ENCODE measurements around the gene NINJ2. TPM values are rescaled to one million over a fixed set of nuclear protein-coding genes. Genes with fewer than 3 reads are reported as not detected.
"Not testable (repeated sequence)": the region's sequence is repeated elsewhere in the genome, so short reads cannot be mapped to it uniquely, and the experiment has no call there.

The NINJ2 gene
- 10 to 100 TPM in 2 of 4 donors, 1 to 10 TPM in 2; 7.6 to 20.9 (median 12.6) TPM for total RNA-seq

DNA sequence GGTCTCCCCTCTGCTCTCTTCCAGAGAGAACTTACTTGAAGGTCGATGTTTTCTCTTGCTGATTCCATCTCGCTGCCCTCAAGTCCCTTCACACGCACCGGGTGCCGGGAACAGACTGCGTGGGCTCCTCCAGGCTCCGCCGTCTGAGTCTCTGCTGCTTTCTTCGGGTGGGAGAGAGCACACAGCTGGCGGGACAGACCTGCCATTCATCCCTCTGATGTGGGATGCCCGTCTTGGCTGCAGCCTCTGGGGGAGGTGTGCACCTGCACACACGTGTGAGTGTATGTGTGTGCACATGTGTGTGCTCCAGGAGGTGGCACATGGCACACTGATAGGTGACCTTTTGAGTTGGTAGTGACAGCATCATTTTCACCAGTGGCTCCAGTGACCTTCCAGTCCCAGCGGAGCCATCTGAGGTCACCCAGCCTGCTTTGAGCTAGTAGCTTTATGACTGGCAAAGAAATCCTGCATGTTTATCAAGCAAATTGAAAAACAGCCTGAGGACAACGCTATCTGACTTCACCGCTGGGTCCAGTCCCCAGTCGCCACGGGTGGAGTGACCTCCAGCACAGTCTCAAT is at the start of gene NINJ2:
NINJ2 (minus strand) TSS at position 153 of the 579 bp plus-strand sequence; CDS start at position 68, 85 bp downstream.
- Histone ChIP-seq H3K36me3 (no peaks in the 10 kb centered on the region), H3K9me3 (no peaks in the 10 kb centered on the region), H3K4me3 (peak within 1 kb of the TSS; percentile 8), H3K27me3 (no peaks in the 10 kb centered on the region), H3K27ac (peak within 1 kb of the TSS; percentile 7), H3K4me1 (peaks cover 22% of the 10 kb centered on the region)
- 46% methylated on average over 17 of the region's 17 CpGs for whole genome bisulfite sequencing
- DNase-seq (ENCODE audit: low spot score in 2 of 2): no peak
- TF ChIP-seq POLR2AphosphoS5 (IDR thresholded peaks at IDR 0.05): no peak
- TF ChIP-seq POLR2A (IDR thresholded peaks at IDR 0.05): no peak
- no peak for TF ChIP-seq CTCF (IDR thresholded peaks at IDR 0.05)
- no peak for TF ChIP-seq EP300 (IDR thresholded peaks at IDR 0.05)

GRCh38 chr12:712172-712863 is 49.1 kb upstream of the NINJ2 start:
- 54% methylated on average over 8 of the region's 8 CpGs for WGBS
- H3K27me3 ChIP-seq: no peaks in the 10 kb centered on the region
- H3K9me3 ChIP-seq: no peaks in the 10 kb centered on the region
- peaks cover 6% of the 10 kb centered on the region for H3K4me1 ChIP-seq
- no peak for DNase-seq (ENCODE audit: low spot score in 2 of 2)
- TF ChIP-seq CTCF (IDR thresholded peaks at IDR 0.05): no peak
- TF ChIP-seq POLR2A (IDR thresholded peaks at IDR 0.05): no peak
- no peak for TF ChIP-seq POLR2AphosphoS5 (IDR thresholded peaks at IDR 0.05)
- no peak for TF ChIP-seq EP300 (IDR thresholded peaks at IDR 0.05)
- H3K27ac ChIP-seq: no peak overlapping the region
- H3K36me3 ChIP-seq: no peaks in the 10 kb centered on the region
- H3K4me3 ChIP-seq: no peak overlapping the region

GRCh38 chr12:709455-710020 is 46.3 kb upstream of the NINJ2 start:
- Histone ChIP-seq H3K4me3 (no peak overlapping the region), H3K4me1 (peaks cover 6% of the 10 kb centered on the region), H3K36me3 (no peaks in the 10 kb centered on the region), H3K27ac (no peak overlapping the region), H3K9me3 (no peaks in the 10 kb centered on the region), H3K27me3 (no peaks in the 10 kb centered on the region)
- no peak for TF ChIP-seq CTCF (IDR thresholded peaks at IDR 0.05)
- no peak for TF ChIP-seq EP300 (IDR thresholded peaks at IDR 0.05)
- no peak for TF ChIP-seq POLR2A (IDR thresholded peaks at IDR 0.05)
- no peak for TF ChIP-seq POLR2AphosphoS5 (IDR thresholded peaks at IDR 0.05)
- DNase-seq (ENCODE audit: low spot score in 2 of 2): no peak
- 88% methylated on average over 7 of the region's 7 CpGs for WGBS

DNA sequence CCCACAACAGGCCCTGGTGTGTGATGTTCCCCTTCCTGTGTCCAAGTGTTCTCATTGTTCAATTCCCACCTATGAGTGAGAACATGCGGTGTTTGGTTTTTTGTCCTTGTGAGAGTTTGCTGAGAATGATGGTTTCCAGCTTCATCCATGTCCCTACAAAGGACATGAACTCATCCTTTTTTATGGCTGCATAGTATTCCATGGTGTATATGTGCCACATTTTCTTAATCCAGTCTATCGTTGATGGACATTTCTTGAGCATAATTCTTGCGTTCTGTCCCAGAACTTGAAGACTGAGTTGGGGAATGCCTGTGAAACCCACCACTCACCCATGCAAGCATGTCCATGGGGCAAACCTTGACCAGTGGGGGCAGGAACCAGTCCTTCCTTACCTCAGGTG is 44.8 kb upstream of the NINJ2 start:
- H3K9me3 ChIP-seq; H3K4me1 ChIP-seq; H3K27ac ChIP-seq; H3K4me3 ChIP-seq; DNase-seq (ENCODE audit: low spot score in 2 of 2); H3K36me3 ChIP-seq; H3K27me3 ChIP-seq: not testable (repeated sequence)
- 77% methylated on average over 2 of the region's 3 CpGs for WGBS

DNA sequence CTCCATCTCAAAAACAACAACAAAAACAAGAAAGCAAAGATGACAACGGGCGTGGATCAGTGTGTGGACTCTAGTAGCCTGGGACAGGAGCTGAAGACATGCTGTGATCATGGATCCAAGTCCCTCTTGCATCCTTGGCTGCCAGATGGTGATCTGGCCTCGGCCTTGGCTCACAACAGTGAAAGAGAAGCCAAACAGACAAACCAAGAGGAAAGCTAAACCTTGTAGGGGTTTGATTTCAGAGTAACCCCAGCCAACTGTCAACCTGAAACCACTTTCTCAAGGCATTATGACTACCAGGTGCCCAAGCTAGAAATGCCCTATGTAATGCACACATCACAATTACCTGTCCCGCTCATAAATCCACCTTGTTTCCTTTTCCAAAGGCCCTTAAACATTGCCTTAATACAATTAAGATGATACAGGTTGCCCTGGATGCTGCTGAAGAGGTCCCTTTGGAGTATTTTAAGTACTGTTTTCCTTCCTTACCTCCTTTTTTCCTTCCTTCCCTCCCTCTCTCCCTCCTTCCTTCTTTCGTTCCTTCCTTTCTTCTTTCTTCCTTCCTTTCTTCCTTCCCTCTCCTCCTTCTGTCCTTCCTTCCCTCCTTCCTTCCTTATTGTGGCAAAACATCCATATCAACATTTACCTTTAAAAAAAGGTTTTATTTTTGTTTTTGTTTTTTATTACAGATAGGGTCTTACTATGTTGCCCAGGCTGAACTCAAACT is 41.4 kb upstream of the NINJ2 start:
- no peaks in the 10 kb centered on the region for H3K27me3 ChIP-seq
- H3K36me3 ChIP-seq: no peaks in the 10 kb centered on the region
- H3K4me1 ChIP-seq: no peaks in the 10 kb centered on the region
- H3K27ac ChIP-seq: no peak overlapping the region
- no peaks in the 10 kb centered on the region for H3K9me3 ChIP-seq
- no peak overlapping the region for H3K4me3 ChIP-seq
- DNase-seq (ENCODE audit: low spot score in 2 of 2): no peak
- TF ChIP-seq EP300 (IDR thresholded peaks at IDR 0.05): no peak
- TF ChIP-seq CTCF (IDR thresholded peaks at IDR 0.05): no peak
- TF ChIP-seq POLR2A (IDR thresholded peaks at IDR 0.05): no peak
- TF ChIP-seq POLR2AphosphoS5 (IDR thresholded peaks at IDR 0.05): no peak
- 86% methylated on average over 5 of the region's 5 CpGs for WGBS
